ENCODE results near the gene OAS2. TPM values are rescaled to one million over a fixed set of nuclear protein-coding genes. Genes with fewer than 3 reads are reported as not detected.
A peak's percentile ranks its signal among the peaks of the same experiment; 100 is the strongest.

Gene OAS2
- total RNA-seq, 2 experiments from 2014 or later, result 237 to 242 TPM

DNA sequence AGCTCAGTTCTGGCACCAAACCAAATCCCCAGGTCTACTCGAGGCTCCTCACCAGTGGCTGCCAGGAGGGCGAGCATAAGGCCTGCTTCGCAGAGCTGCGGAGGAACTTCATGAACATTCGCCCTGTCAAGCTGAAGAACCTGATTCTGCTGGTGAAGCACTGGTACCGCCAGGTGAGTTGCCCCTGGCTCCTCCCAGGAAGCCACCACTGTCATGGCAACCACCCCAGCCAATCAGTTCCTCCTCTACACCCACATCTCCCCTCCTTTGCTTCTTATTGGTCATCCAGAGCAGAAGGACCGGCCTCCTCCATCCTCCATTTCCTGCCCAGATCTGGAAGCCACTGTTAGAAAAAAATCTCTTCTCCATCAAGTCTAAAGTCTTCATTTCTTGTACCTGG lies 17.2 kb upstream of the OAS2 start:
- H3K27me3 Mint-ChIP-seq (ENCODE audit: low read depth), result no peaks in the 10 kb centered on the region
- peaks cover 41% of the 10 kb centered on the region for H3K4me1 Mint-ChIP-seq (ENCODE audit: low read depth)
- H3K27ac Mint-ChIP-seq, result peak overlapping the region; percentile 39
- peak; percentile 58 for ATAC-seq
- peaks cover 95% of the 10 kb centered on the region for H3K36me3 Mint-ChIP-seq (ENCODE audit: low read depth)
- ChIA-PET CTCF (interaction anchor here (2.6 kb wide), 1 partner anchor 32 kb away, joined by 9 read pairs; no protein-coding TSS in a partner anchor), POLR2A (interaction anchor here (2.1 kb wide), 1 partner anchor 17 kb away, joined by 15 read pairs; the partner anchor contains the start of gene OAS2)
- H3K9me3 Mint-ChIP-seq (ENCODE audit: insufficient read depth), result no peaks in the 10 kb centered on the region
- no peak overlapping the region for H3K4me3 Mint-ChIP-seq
- peak; percentile 44 for DNase-seq

DNA sequence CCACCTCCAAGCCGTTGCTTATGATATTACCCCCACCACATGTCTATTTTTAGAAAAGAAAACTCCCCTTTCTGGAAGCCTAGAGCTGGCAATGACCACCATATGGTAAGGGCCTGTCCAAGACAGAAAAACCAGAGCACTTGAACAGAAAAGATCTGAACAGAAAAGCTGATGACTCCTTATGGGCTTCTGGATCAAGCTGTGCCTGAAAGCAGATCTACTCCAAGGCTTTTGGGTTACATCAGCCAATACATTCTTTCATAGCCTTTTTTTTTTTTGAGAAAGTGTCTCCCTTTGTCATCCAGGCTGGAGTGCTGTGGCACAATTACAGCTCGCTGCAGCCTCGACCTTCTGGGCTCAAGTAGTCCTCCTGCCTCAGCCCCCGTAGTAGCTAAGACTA lies 16.8 kb upstream of the OAS2 start:
- no peak for DNase-seq
- peak overlapping the region; percentile 39 for H3K27ac Mint-ChIP-seq
- ChIA-PET POLR2A (interaction anchor here (0.7 to 2.1 kb wide), 2 partner anchors 17 to 19 kb away, joined by 3 to 15 read pairs; partner anchors contain the start of gene OAS2), CTCF (interaction anchor here (2.6 kb wide), 1 partner anchor 31 kb away, joined by 9 read pairs; no protein-coding TSS in a partner anchor)
- peaks cover 37% of the 10 kb centered on the region for H3K4me1 Mint-ChIP-seq (ENCODE audit: low read depth)
- no peaks in the 10 kb centered on the region for H3K9me3 Mint-ChIP-seq (ENCODE audit: insufficient read depth)
- no peaks in the 10 kb centered on the region for H3K27me3 Mint-ChIP-seq (ENCODE audit: low read depth)
- peaks cover 95% of the 10 kb centered on the region for H3K36me3 Mint-ChIP-seq (ENCODE audit: low read depth)
- ATAC-seq, result no peak
- H3K4me3 Mint-ChIP-seq, result no peak overlapping the region

DNA sequence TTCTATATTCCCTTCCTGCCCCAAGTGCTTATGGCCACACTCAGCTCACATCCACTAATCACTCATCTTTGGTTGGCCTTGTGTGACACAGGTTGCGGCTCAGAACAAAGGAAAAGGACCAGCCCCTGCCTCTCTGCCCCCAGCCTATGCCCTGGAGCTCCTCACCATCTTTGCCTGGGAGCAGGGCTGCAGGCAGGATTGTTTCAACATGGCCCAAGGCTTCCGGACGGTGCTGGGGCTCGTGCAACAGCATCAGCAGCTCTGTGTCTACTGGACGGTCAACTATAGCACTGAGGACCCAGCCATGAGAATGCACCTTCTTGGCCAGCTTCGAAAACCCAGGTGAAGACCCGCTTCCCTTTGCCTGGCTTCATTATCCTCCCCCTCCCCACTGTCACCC lies 15.8 kb upstream of the OAS2 start:
- POLR2A ChIA-PET, result interaction anchor here (2.1 to 3.7 kb wide), 2 partner anchors 16 kb away, joined by 13 to 15 read pairs; partner anchors contain the start of gene OAS2
- no peaks in the 10 kb centered on the region for H3K9me3 Mint-ChIP-seq (ENCODE audit: insufficient read depth)
- DNase-seq (no peak), ATAC-seq (no peak)
- H3K36me3 Mint-ChIP-seq (ENCODE audit: low read depth), result peaks cover 95% of the 10 kb centered on the region
- H3K4me3 Mint-ChIP-seq, result no peak overlapping the region
- CTCF ChIA-PET, result interaction anchor here (2.6 kb wide), 1 partner anchor 30 kb away, joined by 9 read pairs; no protein-coding TSS in a partner anchor
- peaks cover 29% of the 10 kb centered on the region for H3K4me1 Mint-ChIP-seq (ENCODE audit: low read depth)
- no peaks in the 10 kb centered on the region for H3K27me3 Mint-ChIP-seq (ENCODE audit: low read depth)
- H3K27ac Mint-ChIP-seq, result no peak overlapping the region

DNA sequence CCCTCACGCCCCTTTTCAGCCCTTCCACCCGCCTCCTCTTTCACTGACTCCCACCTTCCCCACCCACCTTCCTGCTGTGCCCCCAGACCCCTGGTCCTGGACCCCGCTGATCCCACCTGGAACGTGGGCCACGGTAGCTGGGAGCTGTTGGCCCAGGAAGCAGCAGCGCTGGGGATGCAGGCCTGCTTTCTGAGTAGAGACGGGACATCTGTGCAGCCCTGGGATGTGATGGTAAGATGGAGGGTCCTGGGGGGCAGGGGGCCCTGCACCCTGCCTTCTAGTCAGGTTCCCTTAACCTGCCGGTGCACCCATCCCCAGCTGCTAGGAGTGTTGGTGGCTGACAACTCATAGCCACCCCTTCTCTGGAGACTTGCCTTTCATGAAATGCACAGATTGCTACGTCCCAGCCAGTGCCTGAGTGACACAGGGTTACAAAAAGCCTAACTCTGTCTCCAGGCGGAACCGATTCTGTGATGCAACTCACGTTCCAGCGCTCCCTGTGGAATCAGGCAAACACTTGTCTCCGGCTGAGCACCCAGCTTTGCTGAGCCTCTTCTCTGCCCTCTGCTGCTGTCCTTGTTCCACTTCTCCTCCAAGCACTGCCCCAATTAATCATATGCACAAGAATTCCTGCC lies 15.0 kb upstream of the OAS2 start:
- Mint-ChIP-seq H3K4me3 (no peak overlapping the region), H3K4me1 (ENCODE audit: low read depth) (peaks cover 23% of the 10 kb centered on the region), H3K9me3 (ENCODE audit: insufficient read depth) (no peaks in the 10 kb centered on the region), H3K27me3 (ENCODE audit: low read depth) (no peaks in the 10 kb centered on the region), H3K27ac (peak overlapping the region; percentile 2), H3K36me3 (ENCODE audit: low read depth) (peaks cover 94% of the 10 kb centered on the region)
- CTCF ChIA-PET, result interaction anchor here (1.2 kb wide), 1 partner anchor 30 kb away, joined by 3 read pairs; no protein-coding TSS in a partner anchor
- DNase-seq (no peak), ATAC-seq (no peak)
- POLR2A ChIA-PET, result interaction anchor here (3.7 kb wide), 1 partner anchor 15 kb away, joined by 13 read pairs; the partner anchor contains the start of gene OAS2

DNA sequence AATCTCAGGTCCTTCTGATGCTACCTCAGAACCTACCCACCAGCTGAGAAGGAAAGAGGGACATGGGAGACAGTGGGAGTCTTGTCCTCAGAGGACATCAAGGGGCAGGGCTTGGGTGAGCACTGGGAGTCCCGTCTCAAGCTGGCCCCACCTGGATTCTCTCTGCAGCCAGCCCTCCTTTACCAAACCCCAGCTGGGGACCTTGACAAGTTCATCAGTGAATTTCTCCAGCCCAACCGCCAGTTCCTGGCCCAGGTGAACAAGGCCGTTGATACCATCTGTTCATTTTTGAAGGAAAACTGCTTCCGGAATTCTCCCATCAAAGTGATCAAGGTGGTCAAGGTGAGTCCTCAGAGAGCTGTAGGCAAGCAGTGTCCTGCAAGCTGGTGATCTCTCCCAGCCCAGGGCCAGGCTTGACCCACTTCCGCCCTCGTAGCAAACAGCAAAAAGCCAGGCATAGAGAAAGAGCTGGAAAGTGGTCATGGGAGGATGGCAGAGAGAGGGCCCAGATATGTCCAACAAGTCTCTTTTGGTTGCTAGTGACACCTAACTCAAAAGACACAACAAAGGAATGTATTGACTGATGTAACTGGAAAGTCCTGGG lies 14.2 kb upstream of the OAS2 start:
- no peaks in the 10 kb centered on the region for H3K27me3 Mint-ChIP-seq (ENCODE audit: low read depth)
- CTCF ChIA-PET, result interaction anchor here (1.2 to 1.4 kb wide), 2 partner anchors 22 to 29 kb away, joined by 3 to 4 read pairs; no protein-coding TSS in a partner anchor
- H3K4me3 Mint-ChIP-seq, result no peak overlapping the region
- no peak for DNase-seq
- H3K4me1 Mint-ChIP-seq (ENCODE audit: low read depth), result peaks cover 22% of the 10 kb centered on the region
- H3K9me3 Mint-ChIP-seq (ENCODE audit: insufficient read depth), result no peaks in the 10 kb centered on the region
- ATAC-seq, result no peak
- POLR2A ChIA-PET, result interaction anchor here (1.0 to 3.7 kb wide), 2 partner anchors 14 to 15 kb away, joined by 4 to 13 read pairs; partner anchors contain the start of gene OAS2
- peaks cover 94% of the 10 kb centered on the region for H3K36me3 Mint-ChIP-seq (ENCODE audit: low read depth)
- H3K27ac Mint-ChIP-seq, result no peak overlapping the region

DNA sequence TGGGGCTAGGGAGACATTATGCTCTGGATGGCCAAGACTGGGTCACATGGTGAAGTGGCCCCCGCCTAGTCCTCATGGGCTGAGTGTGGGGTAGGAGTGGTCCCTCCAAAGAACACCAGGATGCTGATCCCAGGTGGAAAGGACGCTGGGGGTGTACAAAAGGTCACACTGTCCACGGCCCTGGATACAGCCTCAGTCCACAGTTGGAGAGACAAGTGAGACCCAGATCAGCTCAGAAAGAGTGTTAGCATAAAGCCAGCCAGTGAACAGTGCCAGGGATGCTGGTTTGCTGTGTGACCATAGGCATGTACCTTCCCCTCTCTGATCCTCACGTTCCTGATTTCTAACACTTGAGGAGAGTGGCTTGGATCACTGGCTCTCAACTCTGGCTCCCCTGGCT lies 13.4 kb upstream of the OAS2 start:
- DNase-seq (no peak), ATAC-seq (no peak)
- Mint-ChIP-seq H3K9me3 (ENCODE audit: insufficient read depth) (no peaks in the 10 kb centered on the region), H3K36me3 (ENCODE audit: low read depth) (peaks cover 94% of the 10 kb centered on the region), H3K27me3 (ENCODE audit: low read depth) (no peaks in the 10 kb centered on the region), H3K27ac (no peak overlapping the region), H3K4me3 (no peak overlapping the region), H3K4me1 (ENCODE audit: low read depth) (peaks cover 14% of the 10 kb centered on the region)
- ChIA-PET POLR2A (interaction anchor here (1.0 to 3.7 kb wide), 2 partner anchors 13 to 16 kb away, joined by 4 to 13 read pairs; partner anchors contain the start of gene OAS2), CTCF (interaction anchor here (1.4 kb wide), 1 partner anchor 22 kb away, joined by 4 read pairs; no protein-coding TSS in a partner anchor)

DNA sequence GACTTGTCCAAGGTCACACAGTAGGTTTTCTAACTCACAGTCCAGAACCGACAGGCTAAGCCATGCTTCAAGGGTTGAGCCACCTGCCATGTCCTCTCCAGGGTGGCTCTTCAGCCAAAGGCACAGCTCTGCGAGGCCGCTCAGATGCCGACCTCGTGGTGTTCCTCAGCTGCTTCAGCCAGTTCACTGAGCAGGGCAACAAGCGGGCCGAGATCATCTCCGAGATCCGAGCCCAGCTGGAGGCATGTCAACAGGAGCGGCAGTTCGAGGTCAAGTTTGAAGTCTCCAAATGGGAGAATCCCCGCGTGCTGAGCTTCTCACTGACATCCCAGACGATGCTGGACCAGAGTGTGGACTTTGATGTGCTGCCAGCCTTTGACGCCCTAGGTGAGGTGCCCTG lies 12.7 kb upstream of the OAS2 start:
- Mint-ChIP-seq H3K27ac (peak overlapping the region; percentile 26), H3K36me3 (ENCODE audit: low read depth) (peaks cover 95% of the 10 kb centered on the region), H3K27me3 (ENCODE audit: low read depth) (no peaks in the 10 kb centered on the region), H3K4me1 (ENCODE audit: low read depth) (peaks cover 9% of the 10 kb centered on the region), H3K4me3 (no peak overlapping the region), H3K9me3 (ENCODE audit: insufficient read depth) (no peaks in the 10 kb centered on the region)
- ATAC-seq (no peak), DNase-seq (no peak)
- ChIA-PET POLR2A (interaction anchor here (3.7 kb wide), 1 partner anchor 13 kb away, joined by 13 read pairs; the partner anchor contains the start of gene OAS2), CTCF (no interaction called here)

DNA sequence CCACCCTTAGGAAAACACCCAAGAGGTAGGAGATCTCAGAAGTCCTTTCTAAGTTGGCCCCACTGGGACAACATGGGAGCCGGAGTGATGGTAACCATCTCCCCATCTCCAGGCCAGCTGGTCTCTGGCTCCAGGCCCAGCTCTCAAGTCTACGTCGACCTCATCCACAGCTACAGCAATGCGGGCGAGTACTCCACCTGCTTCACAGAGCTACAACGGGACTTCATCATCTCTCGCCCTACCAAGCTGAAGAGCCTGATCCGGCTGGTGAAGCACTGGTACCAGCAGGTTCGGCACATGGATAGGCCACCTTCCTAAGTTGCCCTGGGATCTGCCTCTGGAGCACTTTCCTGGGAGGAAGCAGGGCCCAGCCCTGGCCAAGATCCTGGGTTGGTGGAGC lies 11.0 kb upstream of the OAS2 start:
- no peak for DNase-seq
- no peak overlapping the region for H3K4me3 Mint-ChIP-seq
- no peak for ATAC-seq
- no peak overlapping the region for H3K27ac Mint-ChIP-seq
- no peaks in the 10 kb centered on the region for H3K9me3 Mint-ChIP-seq (ENCODE audit: insufficient read depth)
- H3K4me1 Mint-ChIP-seq (ENCODE audit: low read depth), result no peaks in the 10 kb centered on the region
- CTCF ChIA-PET, result interaction anchor here (1.0 to 1.2 kb wide), 2 partner anchors 11 to 26 kb away, joined by 3 to 4 read pairs; partner anchors contain the start of gene OAS2
- POLR2A ChIA-PET, result interaction anchor here (0.6 to 2.2 kb wide), 3 partner anchors 11 to 29 kb away, joined by 3 to 10 read pairs (median 5); partner anchors contain the start of genes OAS2 and OAS3
- no peaks in the 10 kb centered on the region for H3K27me3 Mint-ChIP-seq (ENCODE audit: low read depth)
- peaks cover 95% of the 10 kb centered on the region for H3K36me3 Mint-ChIP-seq (ENCODE audit: low read depth)

DNA sequence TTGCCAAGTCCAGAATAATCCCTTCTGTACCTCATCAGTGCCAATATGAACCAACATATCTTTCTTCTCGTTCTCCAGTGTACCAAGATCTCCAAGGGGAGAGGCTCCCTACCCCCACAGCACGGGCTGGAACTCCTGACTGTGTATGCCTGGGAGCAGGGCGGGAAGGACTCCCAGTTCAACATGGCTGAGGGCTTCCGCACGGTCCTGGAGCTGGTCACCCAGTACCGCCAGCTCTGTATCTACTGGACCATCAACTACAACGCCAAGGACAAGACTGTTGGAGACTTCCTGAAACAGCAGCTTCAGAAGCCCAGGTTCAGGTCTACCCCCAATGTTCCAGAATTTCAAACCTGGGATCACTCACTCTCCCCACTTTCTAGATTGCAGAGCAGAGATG lies 10.5 kb upstream of the OAS2 start:
- Mint-ChIP-seq H3K27ac (no peak overlapping the region), H3K9me3 (ENCODE audit: insufficient read depth) (no peaks in the 10 kb centered on the region), H3K36me3 (ENCODE audit: low read depth) (peaks cover 93% of the 10 kb centered on the region), H3K27me3 (ENCODE audit: low read depth) (no peaks in the 10 kb centered on the region), H3K4me3 (no peak overlapping the region), H3K4me1 (ENCODE audit: low read depth) (no peaks in the 10 kb centered on the region)
- CTCF ChIA-PET, result interaction anchor here (1.0 to 1.2 kb wide), 2 partner anchors 10 to 25 kb away, joined by 3 to 4 read pairs; partner anchors contain the start of gene OAS2
- ATAC-seq, result no peak
- POLR2A ChIA-PET, result interaction anchor here (0.6 to 2.2 kb wide), 2 partner anchors 11 to 29 kb away, joined by 3 to 10 read pairs; partner anchors contain the start of genes OAS2 and OAS3
- no peak for DNase-seq

DNA sequence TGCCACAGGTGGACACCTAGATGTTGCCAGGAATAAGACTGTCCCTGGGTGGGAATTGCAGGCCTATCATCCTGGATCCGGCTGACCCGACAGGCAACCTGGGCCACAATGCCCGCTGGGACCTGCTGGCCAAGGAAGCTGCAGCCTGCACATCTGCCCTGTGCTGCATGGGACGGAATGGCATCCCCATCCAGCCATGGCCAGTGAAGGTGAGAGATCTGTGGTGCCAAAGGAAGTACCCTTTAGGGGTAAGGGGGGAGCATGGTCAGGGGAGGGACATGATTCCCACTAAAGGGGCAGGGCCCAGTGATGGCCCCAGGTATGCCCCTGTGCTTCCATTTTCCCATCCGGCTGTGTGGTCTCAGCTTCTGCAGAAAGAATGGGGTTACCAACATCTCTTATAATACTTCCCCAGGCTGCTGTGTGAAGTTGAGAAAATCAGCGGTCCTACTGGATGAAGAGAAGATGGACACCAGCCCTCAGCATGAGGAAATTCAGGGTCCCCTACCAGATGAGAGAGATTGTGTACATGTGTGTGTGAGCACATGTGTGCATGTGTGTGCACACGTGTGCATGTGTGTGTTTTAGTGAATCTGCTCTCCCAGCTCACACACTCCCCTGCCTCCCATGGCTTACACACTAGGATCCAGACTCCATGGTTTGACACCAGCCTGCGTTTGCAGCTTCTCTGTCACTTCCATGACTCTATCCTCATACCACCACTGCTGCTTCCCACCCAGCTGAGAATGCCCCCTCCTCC lies 8.6 kb upstream of the OAS2 start:
- peaks cover under 1% of the 10 kb centered on the region for H3K4me1 Mint-ChIP-seq (ENCODE audit: low read depth)
- ATAC-seq (no peak), DNase-seq (no peak)
- ChIA-PET CTCF (interaction anchor here (0.6 to 1.2 kb wide), 3 partner anchors 15 to 205 kb away, joined by 3 to 4 read pairs (median 3); no protein-coding TSS in a partner anchor), POLR2A (interaction anchor here (0.8 kb wide), 1 partner anchor 8 kb away, joined by 5 read pairs; the partner anchor contains the start of gene OAS2)
- no peaks in the 10 kb centered on the region for H3K9me3 Mint-ChIP-seq (ENCODE audit: insufficient read depth)
- H3K27me3 Mint-ChIP-seq (ENCODE audit: low read depth), result no peaks in the 10 kb centered on the region
- peaks cover 82% of the 10 kb centered on the region for H3K36me3 Mint-ChIP-seq (ENCODE audit: low read depth)
- peak overlapping the region; percentile 43 for H3K27ac Mint-ChIP-seq
- H3K4me3 Mint-ChIP-seq, result no peak overlapping the region

DNA sequence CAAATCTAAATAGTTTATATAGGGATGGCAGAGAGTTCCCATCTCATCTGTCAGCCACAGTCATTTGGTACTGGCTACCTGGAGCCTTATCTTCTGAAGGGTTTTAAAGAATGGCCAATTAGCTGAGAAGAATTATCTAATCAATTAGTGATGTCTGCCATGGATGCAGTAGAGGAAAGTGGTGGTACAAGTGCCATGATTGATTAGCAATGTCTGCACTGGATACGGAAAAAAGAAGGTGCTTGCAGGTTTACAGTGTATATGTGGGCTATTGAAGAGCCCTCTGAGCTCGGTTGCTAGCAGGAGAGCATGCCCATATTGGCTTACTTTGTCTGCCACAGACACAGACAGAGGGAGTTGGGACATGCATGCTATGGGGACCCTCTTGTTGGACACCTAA lies 7.9 kb upstream of the OAS2 start:
- Mint-ChIP-seq H3K27ac (no peak overlapping the region), H3K4me1 (ENCODE audit: low read depth) (peaks cover 5% of the 10 kb centered on the region), H3K9me3 (ENCODE audit: insufficient read depth) (no peaks in the 10 kb centered on the region), H3K36me3 (ENCODE audit: low read depth) (peaks cover 84% of the 10 kb centered on the region), H3K27me3 (ENCODE audit: low read depth) (no peaks in the 10 kb centered on the region), H3K4me3 (no peak overlapping the region)
- ChIA-PET CTCF (interaction anchor here (1.0 to 1.2 kb wide), 2 partner anchors 23 to 204 kb away, joined by 3 read pairs; no protein-coding TSS in a partner anchor), POLR2A (no interaction called here)
- no peak for ATAC-seq
- no peak for DNase-seq

Measured in activated CD8-positive, alpha-beta T cell treated with anti-CD3 and anti-CD28 coated beads, Interleukin-2, amount 10 ng/mL, durations not matched to agents 7 days and 5 days (primary cell).